ENCODE results near the gene OR4N2. TPM values are rescaled to one million over a fixed set of nuclear protein-coding genes. Genes with fewer than 3 reads are reported as not detected.
A peak's percentile ranks its signal among the peaks of the same experiment; 100 is the strongest.
"Not testable (repeated sequence)": the region's sequence is repeated elsewhere in the genome, so short reads cannot be mapped to it uniquely, and the experiment has no call there.

Gene OR4N2
- total RNA-seq, 1 donor from 2014 or later: not detected

- Mint-ChIP-seq H3K27ac (no peak overlapping the region), H3K9me3 (ENCODE audit: low read depth) (peaks cover 68% of the 10 kb centered on the region), H3K4me3 (ENCODE audit: low read depth) (no peak overlapping the region), H3K36me3 (ENCODE audit: insufficient read depth) (peaks cover 3% of the 10 kb centered on the region), H3K27me3 (no peaks in the 10 kb centered on the region), H3K4me1 (ENCODE audit: low read depth) (no peaks in the 10 kb centered on the region)
- TF ChIP-seq CTCF (IDR thresholded peaks at IDR 0.05; ENCODE audit: unreplicated experiment): no peak
- DNase-seq (ENCODE audit: low spot score, unreplicated experiment): no peak
Observed at GRCh38 chr14:19851365-19851764, 47.8 kb downstream of the OR4N2 start.

DNA sequence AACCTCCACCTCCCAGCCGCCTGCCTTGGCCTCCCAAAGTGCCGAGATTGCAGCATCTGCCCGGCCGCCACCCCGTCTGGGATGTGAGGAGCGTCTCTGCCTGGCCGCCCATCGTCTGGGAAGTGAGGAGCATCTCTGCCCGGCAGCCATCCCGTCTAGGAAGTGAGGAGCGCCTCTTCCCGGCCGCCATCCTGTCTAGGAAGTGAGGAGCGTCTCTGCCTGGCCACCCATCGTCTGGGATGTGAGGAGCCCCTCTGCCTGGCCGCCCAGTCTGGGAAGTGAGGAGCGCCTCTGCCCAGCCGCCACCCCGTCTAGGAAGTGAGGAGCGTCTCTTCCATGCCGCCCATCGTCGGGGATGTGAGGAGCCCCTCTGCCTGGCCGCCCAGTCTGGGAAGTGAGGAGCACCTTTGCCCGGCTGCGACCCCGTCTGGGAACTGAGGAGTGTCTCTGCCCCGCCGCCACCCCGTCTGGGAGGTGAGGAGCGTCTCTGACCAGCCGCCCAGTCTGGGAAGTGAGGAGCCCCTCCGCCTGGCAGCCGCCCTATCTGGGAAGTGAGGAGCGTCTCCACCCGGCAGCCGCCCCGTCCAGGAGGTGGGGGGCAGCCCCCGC is 62.6 kb downstream of the OR4N2 start:
- not testable (repeated sequence) for H3K27me3 Mint-ChIP-seq; H3K4me1 Mint-ChIP-seq (ENCODE audit: low read depth); H3K27ac Mint-ChIP-seq; H3K36me3 Mint-ChIP-seq (ENCODE audit: insufficient read depth); H3K4me3 Mint-ChIP-seq (ENCODE audit: low read depth); DNase-seq (ENCODE audit: low spot score, unreplicated experiment)
- peaks cover 19% of the 10 kb centered on the region for H3K9me3 Mint-ChIP-seq (ENCODE audit: low read depth)

- H3K36me3 Mint-ChIP-seq (ENCODE audit: insufficient read depth): peaks cover 1% of the 10 kb centered on the region
- TF ChIP-seq CTCF (IDR thresholded peaks at IDR 0.05; ENCODE audit: unreplicated experiment): no peak
- H3K27ac Mint-ChIP-seq: no peak overlapping the region
- DNase-seq (ENCODE audit: low spot score, unreplicated experiment): no peak
- peaks cover 31% of the 10 kb centered on the region for H3K9me3 Mint-ChIP-seq (ENCODE audit: low read depth)
- H3K27me3 Mint-ChIP-seq: no peaks in the 10 kb centered on the region
- H3K4me3 Mint-ChIP-seq (ENCODE audit: low read depth): no peak overlapping the region
- H3K4me1 Mint-ChIP-seq (ENCODE audit: low read depth): no peaks in the 10 kb centered on the region
Observed at GRCh38 chr14:19873178-19873577, 69.6 kb downstream of the OR4N2 start.

- Mint-ChIP-seq H3K36me3 (ENCODE audit: insufficient read depth) (peaks cover 1% of the 10 kb centered on the region), H3K27ac (no peak within 1 kb of the TSS), H3K4me3 (ENCODE audit: low read depth) (no peak within 1 kb of the TSS), H3K27me3 (no peaks in the 10 kb centered on the region), H3K4me1 (ENCODE audit: low read depth) (no peaks in the 10 kb centered on the region), H3K9me3 (ENCODE audit: low read depth) (peaks cover 43% of the 10 kb centered on the region)
- no peak for DNase-seq (ENCODE audit: low spot score, unreplicated experiment)
- TF ChIP-seq CTCF (IDR thresholded peaks at IDR 0.05; ENCODE audit: unreplicated experiment): no peak
Observed at GRCh38 chr14:19874842-19875241, 71.3 kb downstream of the OR4N2 start, which contains the start of gene OR4K2. TSS of gene OR4K2 (plus strand) at chr14:19875142. CDS start at chr14:19876268, 1,126 bp downstream.

DNA sequence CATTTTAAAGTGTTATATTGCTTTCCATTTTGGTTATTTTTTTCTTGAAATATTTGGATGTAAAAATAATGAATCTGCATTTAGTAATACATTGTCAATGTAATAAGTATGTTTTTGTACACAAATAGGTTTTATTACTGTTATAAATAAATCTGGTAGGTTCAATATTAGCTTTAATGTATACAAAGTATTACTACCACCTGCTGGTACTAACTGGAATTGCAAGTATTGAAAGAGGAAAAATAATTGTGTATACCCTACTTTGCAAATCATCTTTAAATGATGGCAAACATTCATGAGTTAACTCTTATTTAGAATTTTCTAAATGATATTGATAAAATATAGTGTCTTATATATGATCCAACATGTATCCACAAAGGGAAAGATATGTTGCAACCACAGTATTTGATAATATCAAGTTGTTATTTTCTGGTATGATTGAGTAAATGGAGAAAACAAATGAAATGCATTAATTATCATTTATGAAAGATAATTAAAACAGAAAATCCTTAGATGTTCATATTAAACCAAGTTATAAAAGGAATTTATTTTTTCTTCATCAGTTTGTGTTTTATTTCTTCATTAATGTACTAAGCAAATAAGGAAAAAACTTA is 74.6 kb downstream of the OR4N2 start:
- TF ChIP-seq CTCF (IDR thresholded peaks at IDR 0.05; ENCODE audit: unreplicated experiment): peak; percentile 53
- peaks cover 1% of the 10 kb centered on the region for H3K36me3 Mint-ChIP-seq (ENCODE audit: insufficient read depth)
- H3K27me3 Mint-ChIP-seq: no peaks in the 10 kb centered on the region
- H3K4me1 Mint-ChIP-seq (ENCODE audit: low read depth): no peaks in the 10 kb centered on the region
- no peak overlapping the region for H3K27ac Mint-ChIP-seq
- no peak overlapping the region for H3K4me3 Mint-ChIP-seq (ENCODE audit: low read depth)
- no peak for DNase-seq (ENCODE audit: low spot score, unreplicated experiment)
- peaks cover 45% of the 10 kb centered on the region for H3K9me3 Mint-ChIP-seq (ENCODE audit: low read depth)

Other genes with a start within 250 kb of the OR4N2 start
- gene OR11H2, start 89.9 kb upstream of the OR4N2 start, total RNA-seq: not detected in 2 replicates
- gene OR4Q3, start 60.2 kb upstream of the OR4N2 start, total RNA-seq: not detected in 2 replicates
- gene OR4M1, start 30.3 kb upstream of the OR4N2 start, total RNA-seq: not detected in 2 replicates
- gene OR4K2, start 71.4 kb downstream of the OR4N2 start, total RNA-seq: not detected in 2 replicates
- gene OR4K5, start 116.8 kb downstream of the OR4N2 start, total RNA-seq: not detected in 2 replicates
- gene OR4K1, start 127.1 kb downstream of the OR4N2 start, total RNA-seq: not detected in 2 replicates
- gene OR4K15, start 171.8 kb downstream of the OR4N2 start, total RNA-seq: not detected in 2 replicates
- gene OR4Q2, start 198.4 kb downstream of the OR4N2 start, total RNA-seq: not detected in 2 replicates
- gene OR4K14, start 215.5 kb downstream of the OR4N2 start, total RNA-seq: not detected in 2 replicates
- not detected in 2 replicates for gene OR4K13, start 232.3 kb downstream of the OR4N2 start, total RNA-seq

Measured in progenitor cell of endocrine pancreas (in vitro differentiated cells).